ENCODE results near the gene NT5C3B. TPM values are rescaled to one million over a fixed set of nuclear protein-coding genes. Genes with fewer than 3 reads are reported as not detected.

NT5C3B gene
- total RNA-seq, 4 donors from 2014 or later = 17.7 to 35.1 (median 25.9) TPM

DNA sequence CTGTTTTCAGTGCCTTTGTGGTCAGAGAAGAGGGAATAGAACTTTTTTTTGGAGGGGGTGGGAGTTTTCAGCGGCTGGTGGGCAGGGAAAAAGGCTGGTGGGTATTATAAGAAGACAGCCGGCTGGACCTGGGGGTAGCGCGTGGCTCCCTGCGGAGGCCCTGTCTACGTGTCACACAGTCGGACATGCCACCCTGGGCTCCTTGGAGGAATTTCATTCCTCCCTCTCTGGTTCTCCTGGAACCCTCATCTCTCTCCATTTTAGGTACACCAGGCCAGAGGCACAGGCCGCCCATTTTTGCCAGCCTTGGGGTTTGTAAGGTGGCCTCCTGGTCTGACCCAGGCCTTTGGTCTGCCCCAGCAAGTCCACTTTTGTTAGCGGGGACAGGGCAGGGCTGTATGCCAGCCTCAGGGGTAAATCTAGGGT is 22.3 kb downstream of the NT5C3B start:
- TF ChIP-seq CTCF (IDR thresholded peaks at IDR 0.05) (no peak), POLR2A (IDR thresholded peaks at IDR 0.05) (no peak)

GRCh38 chr17:41813152-41813680 is 22.8 kb downstream of the NT5C3B start:
- DNase-seq (ENCODE audit: low spot score in 2 of 2) = no peak
- no peak for TF ChIP-seq CTCF (IDR thresholded peaks at IDR 0.05)
- TF ChIP-seq POLR2A (IDR thresholded peaks at IDR 0.05) = no peak
- intact Hi-C loops (cut with DNase I; ENCODE audit: low total_unique reads) = no loop called here
- 27 to 30% methylated on average over 11 to 12 of the region's 12 CpGs for WGBS, 2 donors
- H3K4me3 ChIP-seq (ENCODE audit: low read depth, poor library complexity, severe bottlenecking) = no peak overlapping the region

More for the DNA sequence above, 22.3 kb downstream of the NT5C3B start:
- DNase-seq (ENCODE audit: low spot score in 2 of 2) = no peak
- WGBS, 2 donors = 66 to 69% methylated on average over 9 of the region's 9 CpGs
- intact Hi-C loops (cut with DNase I; ENCODE audit: low total_unique reads) = no loop called here
- H3K4me3 ChIP-seq (ENCODE audit: low read depth, poor library complexity, severe bottlenecking) = no peak overlapping the region

- TF ChIP-seq CTCF (IDR thresholded peaks at IDR 0.05) (no peak), POLR2A (IDR thresholded peaks at IDR 0.05) (no peak)
- intact Hi-C loops (cut with DNase I; ENCODE audit: low total_unique reads) = no loop called here
- DNase-seq (ENCODE audit: low spot score in 2 of 2) = peak in 1 of 2 donors; percentile 91
- WGBS, 2 donors = 9 to 10% methylated on average over 29 to 35 of the region's 35 CpGs
- H3K4me3 ChIP-seq (ENCODE audit: low read depth, poor library complexity, severe bottlenecking) = peak within 1 kb of the TSS; percentile 52
Observed at GRCh38 chr17:41812381-41813151, 23.5 kb downstream of the NT5C3B start, which contains the start of gene FKBP10. FKBP10 (plus strand) TSS chr17:41813004; CDS start chr17:41813035, 31 bp downstream.

DNA sequence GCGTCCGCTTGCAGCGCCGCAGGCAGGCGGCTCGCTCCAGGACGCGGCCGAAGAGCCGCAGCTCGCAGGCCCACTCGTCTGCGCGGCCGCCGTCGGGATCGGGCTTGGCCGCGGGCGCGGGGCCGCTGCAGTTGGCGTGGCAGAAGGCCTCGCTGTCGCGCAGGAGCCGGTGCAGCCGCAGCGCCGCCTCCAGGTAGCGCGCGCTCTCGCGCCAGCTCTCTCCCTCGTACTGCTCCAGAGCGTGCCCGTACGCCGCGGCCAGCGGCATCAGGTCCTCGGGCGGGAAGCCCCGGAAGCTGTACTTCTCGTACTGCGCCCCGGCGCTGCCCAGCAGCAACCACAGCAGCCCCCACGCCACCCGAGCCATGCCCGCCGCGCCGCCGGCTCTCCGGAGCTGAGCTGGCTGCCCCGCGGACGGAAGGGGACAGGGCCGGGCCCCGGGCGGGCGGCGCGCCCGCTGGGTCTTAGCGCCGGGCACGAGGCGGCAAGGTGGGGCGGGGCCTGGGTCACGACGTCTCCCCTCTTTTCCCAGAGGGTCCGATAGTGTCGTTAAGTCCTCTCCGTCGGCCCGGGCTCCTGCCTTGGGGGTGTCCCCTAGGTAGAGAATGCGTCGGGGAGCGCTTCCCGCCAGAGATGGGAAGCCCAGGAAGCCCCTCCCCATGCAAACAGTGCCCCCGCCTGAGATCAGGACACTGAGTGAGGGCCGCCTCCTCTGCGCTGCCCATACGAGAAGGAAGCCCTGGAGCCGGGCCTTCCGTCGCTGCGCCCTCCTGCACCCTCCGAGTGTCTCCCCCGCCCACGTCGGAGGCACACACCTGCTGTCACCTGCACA is 24.3 kb downstream of the NT5C3B start, which contains the start of gene P3H4:
Gene P3H4 (minus strand): TSS at position 401 of the 832 bp plus-strand sequence. CDS start 34 bp downstream, at position 367.
- H3K4me3 ChIP-seq (ENCODE audit: low read depth, poor library complexity, severe bottlenecking) = peak within 1 kb of the TSS; percentile 52
- DNase-seq (ENCODE audit: low spot score in 2 of 2) = peak; percentile 62 to 95
- intact Hi-C loops (cut with DNase I; ENCODE audit: low total_unique reads) = no loop called here
- WGBS, 2 donors = 0 to 1% methylated on average over 15 to 47 of the region's 96 CpGs
- peak in 1 of 3 donors; percentile 49 for TF ChIP-seq CTCF (IDR thresholded peaks at IDR 0.05)
- TF ChIP-seq POLR2A (IDR thresholded peaks at IDR 0.05) = no peak

GRCh38 chr17:41810659-41811548 is 25.1 kb downstream of the NT5C3B start:
- TF ChIP-seq CTCF (IDR thresholded peaks at IDR 0.05) = no peak
- TF ChIP-seq POLR2A (IDR thresholded peaks at IDR 0.05) = no peak
- H3K4me3 ChIP-seq (ENCODE audit: low read depth, poor library complexity, severe bottlenecking) = peak overlapping the region; percentile 52
- intact Hi-C loops (cut with DNase I; ENCODE audit: low total_unique reads) = no loop called here
- DNase-seq (ENCODE audit: low spot score in 2 of 2) = no peak
- 26 to 50% methylated on average over 28 to 47 of the region's 58 CpGs for WGBS, 2 donors

Measured in lower leg skin (tissue), 4 donors.